ENCODE measurements around the gene OR6C75.

DNA sequence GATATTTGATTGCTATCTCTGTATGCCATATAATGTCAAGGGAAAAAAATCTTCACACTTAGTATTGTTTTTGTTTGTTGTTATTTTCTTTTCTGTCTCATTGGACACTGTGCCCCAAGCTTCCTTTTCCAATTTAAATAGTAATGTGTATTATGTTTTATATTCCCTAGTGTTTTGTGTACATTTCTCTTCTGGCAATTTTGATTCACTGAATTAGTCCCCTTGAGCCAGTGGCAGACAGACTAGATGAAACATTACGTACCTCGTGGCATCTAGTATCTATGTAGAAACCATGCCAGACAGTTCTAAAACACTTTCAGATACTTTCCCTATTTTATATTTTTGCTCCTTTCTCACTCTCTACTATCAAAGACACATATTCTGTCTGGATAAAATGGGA, 48.7 kb upstream of the OR6C75 start, which contains the start of gene OR6C1:
- TF ChIP-seq, protein P1, sequence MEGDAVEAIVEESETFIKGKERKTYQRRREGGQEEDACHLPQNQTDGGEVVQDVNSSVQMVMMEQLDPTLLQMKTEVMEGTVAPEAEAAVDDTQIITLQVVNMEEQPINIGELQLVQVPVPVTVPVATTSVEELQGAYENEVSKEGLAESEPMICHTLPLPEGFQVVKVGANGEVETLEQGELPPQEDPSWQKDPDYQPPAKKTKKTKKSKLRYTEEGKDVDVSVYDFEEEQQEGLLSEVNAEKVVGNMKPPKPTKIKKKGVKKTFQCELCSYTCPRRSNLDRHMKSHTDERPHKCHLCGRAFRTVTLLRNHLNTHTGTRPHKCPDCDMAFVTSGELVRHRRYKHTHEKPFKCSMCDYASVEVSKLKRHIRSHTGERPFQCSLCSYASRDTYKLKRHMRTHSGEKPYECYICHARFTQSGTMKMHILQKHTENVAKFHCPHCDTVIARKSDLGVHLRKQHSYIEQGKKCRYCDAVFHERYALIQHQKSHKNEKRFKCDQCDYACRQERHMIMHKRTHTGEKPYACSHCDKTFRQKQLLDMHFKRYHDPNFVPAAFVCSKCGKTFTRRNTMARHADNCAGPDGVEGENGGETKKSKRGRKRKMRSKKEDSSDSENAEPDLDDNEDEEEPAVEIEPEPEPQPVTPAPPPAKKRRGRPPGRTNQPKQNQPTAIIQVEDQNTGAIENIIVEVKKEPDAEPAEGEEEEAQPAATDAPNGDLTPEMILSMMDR (IDR thresholded peaks at IDR 0.05 in 8 of 11, conservative IDR thresholded peaks at IDR 0.05 in 3 of 11), result no peak
- no peak for TF ChIP-seq POLR2AphosphoS5 (IDR thresholded peaks at IDR 0.05)
- TF ChIP-seq POLR2A (IDR thresholded peaks at IDR 0.05), result no peak

All from spleen (tissue), 7 donors.